SJCRH30 (cell line): Measurements from ENCODE around the gene CYGB. TPM values are rescaled to one million over a fixed set of nuclear protein-coding genes. Genes with fewer than 3 reads are reported as not detected.

Experiments used
- DNase-seq, 2 experiments: peaks; one replicate each; pipeline ENCODE4 v3.0.0-alpha.2; 2015 to 2020
- H3K27ac ChIP-seq: fragments of 250-450 bp; sonication (Bioruptor Pico); 2 replicates; pipeline ENCODE4 v1.5.1; 2020; ENCODE audit warnings: mild to moderate bottlenecking, moderate library complexity
- H3K27me3 ChIP-seq: fragments of 250-450 bp; sonication (Bioruptor Pico); 2 replicates; pipeline ENCODE4 v1.5.1; 2020; ENCODE audit warnings: mild to moderate bottlenecking, moderate library complexity
- H3K36me3 ChIP-seq: fragments of 250-450 bp; sonication (Bioruptor Pico); 2 replicates; pipeline ENCODE4 v1.5.1; 2020; ENCODE audit warnings: mild to moderate bottlenecking, moderate library complexity
- H3K4me1 ChIP-seq: fragments of 250-450 bp; sonication (Bioruptor Pico); 2 replicates; pipeline ENCODE4 v1.5.1; 2020; ENCODE audit warnings: mild to moderate bottlenecking, moderate library complexity
- H3K4me3 ChIP-seq: fragments of 250-450 bp; sonication (Bioruptor Pico); 2 replicates; pipeline ENCODE4 v1.5.1; 2020; ENCODE audit warnings: mild to moderate bottlenecking, moderate library complexity
- H3K9me3 ChIP-seq: fragments of 250-450 bp; sonication (Bioruptor Pico); replicated peaks from 2 replicates; pipeline ENCODE4 v1.5.1; 2020; ENCODE audit warnings: mild to moderate bottlenecking, moderate library complexity
- total RNA-seq: library from RNA; depleted of rRNA; stranded (reverse); fragments of >200 nt; shearing (Covaris generic); gene quantifications from 2 replicates; pipeline ENCODE4 v1.2.3, GENCODE V29; 2014

Gene CYGB
- total RNA-seq, 1 experiment from 2014 or later, result not detected

DNA sequence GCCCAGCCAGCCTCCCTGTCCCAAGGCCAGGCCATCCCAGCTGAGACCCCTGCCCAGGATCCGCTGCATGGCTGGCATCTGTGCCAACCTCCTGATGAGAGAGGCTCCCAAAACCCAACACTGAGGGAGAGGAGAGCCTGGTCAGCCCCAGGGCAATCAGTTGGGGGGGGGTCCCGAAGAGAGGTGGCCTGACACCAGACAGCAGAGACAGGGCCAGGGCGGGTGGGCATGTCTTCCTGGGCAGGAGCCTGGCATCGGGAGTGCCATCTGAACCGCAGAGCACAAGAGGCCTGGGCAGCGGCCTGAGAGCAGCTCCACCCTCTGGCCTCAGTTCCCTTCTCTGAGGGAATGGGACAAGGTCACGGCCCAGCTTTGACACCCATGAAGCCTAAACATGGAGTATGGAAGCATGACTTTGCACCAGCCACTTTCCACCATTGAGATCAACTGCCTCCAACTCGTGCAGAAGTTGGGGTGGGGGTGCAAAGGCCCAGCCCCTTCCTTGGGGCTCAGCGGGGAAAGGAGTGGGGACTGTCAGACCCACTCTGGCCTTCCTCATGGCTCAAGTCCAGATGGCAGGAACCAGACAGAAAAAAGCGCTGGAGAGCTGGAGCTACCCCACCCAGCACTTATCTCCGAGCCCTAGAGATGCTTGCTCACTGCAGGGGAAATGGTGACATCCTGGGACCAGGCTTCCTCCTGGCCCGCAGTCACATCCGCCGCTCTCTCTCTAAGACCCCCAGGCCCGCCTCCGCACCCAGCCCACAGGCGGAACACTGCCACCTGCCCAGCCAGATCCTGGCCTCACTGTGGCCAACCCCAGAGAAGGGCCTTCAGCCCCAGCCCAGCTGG is 46.0 kb downstream of the CYGB start:
- peaks cover 31% of the 10 kb centered on the region for H3K4me1 ChIP-seq
- H3K27ac ChIP-seq, result peak overlapping the region; percentile 64
- peak in 1 of 2 experiments; percentile 43 for DNase-seq

GRCh38 chr17:76490112-76490710 is 47.3 kb downstream of the CYGB start:
- Histone ChIP-seq H3K4me3 (no peak overlapping the region), H3K36me3 (no peaks in the 10 kb centered on the region), H3K9me3 (no peaks in the 10 kb centered on the region), H3K27ac (no peak overlapping the region), H3K27me3 (no peaks in the 10 kb centered on the region), H3K4me1 (peaks cover 31% of the 10 kb centered on the region)
- DNase-seq, result no peak

More for the DNA sequence above, 46.0 kb downstream of the CYGB start:
- H3K27me3 ChIP-seq, result no peaks in the 10 kb centered on the region
- H3K4me3 ChIP-seq, result no peak overlapping the region
- no peaks in the 10 kb centered on the region for H3K9me3 ChIP-seq
- H3K36me3 ChIP-seq, result no peaks in the 10 kb centered on the region

DNA sequence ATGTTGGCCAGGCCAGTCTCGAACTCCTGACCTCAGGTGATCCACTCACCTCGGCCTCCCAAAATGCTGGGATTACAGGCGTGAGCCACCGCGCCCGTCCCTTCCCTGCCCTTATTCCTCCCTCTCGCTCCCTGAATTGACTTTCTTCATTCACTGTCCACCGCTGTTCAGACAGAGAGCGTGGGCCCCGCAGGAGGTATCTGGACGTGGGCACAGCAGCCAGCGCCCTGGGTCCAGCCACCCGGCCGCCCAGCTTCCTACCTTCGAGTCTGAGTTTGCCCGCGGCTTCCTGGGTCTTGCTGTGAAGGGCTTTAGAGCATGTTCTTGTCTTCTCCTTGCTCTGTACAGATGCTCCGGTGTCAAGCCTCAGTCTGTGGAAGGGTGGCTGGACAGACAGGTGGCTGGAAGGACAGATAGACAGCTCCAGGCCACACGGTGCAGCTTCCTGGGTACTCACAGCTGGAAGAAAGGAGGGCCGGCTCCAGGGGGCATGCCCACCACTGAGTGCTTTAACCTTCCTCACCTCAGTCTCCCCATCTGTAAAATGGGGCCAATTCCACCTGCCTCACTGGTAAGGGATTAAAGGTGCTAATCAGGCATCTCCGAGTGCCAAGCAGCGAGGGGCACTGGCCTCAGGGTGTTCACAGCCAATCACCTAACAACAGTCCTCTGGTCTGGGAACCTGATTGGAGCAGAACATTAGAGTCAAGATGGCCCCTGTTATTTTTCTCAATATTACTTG is 49.9 kb downstream of the CYGB start:
- H3K27ac ChIP-seq, result no peak overlapping the region
- DNase-seq, result no peak
- peaks cover 16% of the 10 kb centered on the region for H3K4me1 ChIP-seq
- H3K27me3 ChIP-seq, result no peaks in the 10 kb centered on the region
- no peak overlapping the region for H3K4me3 ChIP-seq
- H3K36me3 ChIP-seq, result no peaks in the 10 kb centered on the region
- no peaks in the 10 kb centered on the region for H3K9me3 ChIP-seq

GRCh38 chr17:76485569-76485968 is 51.9 kb downstream of the CYGB start:
- H3K4me3 ChIP-seq, result 0 out of 2 replicates have a peak overlapping the region, but pooled peaks have one; percentile 5
- no peaks in the 10 kb centered on the region for H3K27me3 ChIP-seq
- peaks cover 7% of the 10 kb centered on the region; the same call in 1 of the 2 replicates for H3K4me1 ChIP-seq
- H3K36me3 ChIP-seq, result no peaks in the 10 kb centered on the region
- H3K27ac ChIP-seq, result no peak overlapping the region
- no peaks in the 10 kb centered on the region for H3K9me3 ChIP-seq
- DNase-seq, result peak; percentile 50 to 66

DNA sequence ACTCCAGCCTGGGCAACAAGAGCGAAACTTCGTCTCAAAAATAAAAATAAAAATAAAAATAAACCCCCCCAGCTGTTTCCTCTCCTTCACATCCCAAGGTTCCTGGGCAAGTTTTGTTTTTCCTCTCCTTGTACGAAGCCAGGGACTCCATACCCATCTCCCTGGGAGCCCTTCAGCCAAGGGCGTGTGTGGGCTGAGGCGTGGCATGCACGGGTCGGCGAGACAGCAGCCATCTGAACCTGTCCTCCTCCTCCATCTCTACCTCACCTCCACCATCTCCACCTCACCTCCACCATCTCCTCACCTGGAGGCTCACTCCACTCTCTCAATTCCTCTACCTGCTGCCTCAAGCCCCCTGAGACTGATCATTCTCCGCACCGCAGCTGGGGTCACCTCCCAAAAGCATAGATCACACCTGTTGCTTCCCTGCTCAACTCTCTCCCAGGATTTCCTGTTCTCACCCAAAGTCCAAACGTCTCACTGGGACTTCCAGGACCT is 53.2 kb downstream of the CYGB start:
- Histone ChIP-seq H3K4me1 (peaks cover 10% of the 10 kb centered on the region; the same call in 1 of the 2 replicates), H3K27ac (no peak overlapping the region), H3K36me3 (no peaks in the 10 kb centered on the region), H3K4me3 (no peak overlapping the region), H3K27me3 (no peaks in the 10 kb centered on the region), H3K9me3 (no peaks in the 10 kb centered on the region)
- DNase-seq, result no peak

GRCh38 chr17:76481071-76481655 is 56.3 kb downstream of the CYGB start:
- H3K27ac ChIP-seq, result peak overlapping the region; percentile 91
- H3K9me3 ChIP-seq, result no peaks in the 10 kb centered on the region
- no peaks in the 10 kb centered on the region for H3K27me3 ChIP-seq
- H3K4me3 ChIP-seq, result peak overlapping the region; percentile 59
- peaks cover 10% of the 10 kb centered on the region; the same call in 1 of the 2 replicates for H3K4me1 ChIP-seq
- H3K36me3 ChIP-seq, result no peaks in the 10 kb centered on the region
- DNase-seq, result peak; percentile 89 to 91

GRCh38 chr17:76480632-76481031 is 56.9 kb downstream of the CYGB start:
- Histone ChIP-seq H3K27ac (peak overlapping the region; percentile 91), H3K9me3 (no peaks in the 10 kb centered on the region), H3K27me3 (no peaks in the 10 kb centered on the region), H3K4me1 (peaks cover 10% of the 10 kb centered on the region; the same call in 1 of the 2 replicates), H3K4me3 (peak overlapping the region; percentile 59), H3K36me3 (no peaks in the 10 kb centered on the region)
- peak; percentile 89 to 92 for DNase-seq

GRCh38 chr17:76479515-76480060 is 57.9 kb downstream of the CYGB start:
- Histone ChIP-seq H3K9me3 (no peaks in the 10 kb centered on the region), H3K4me1 (peaks cover 10% of the 10 kb centered on the region; the same call in 1 of the 2 replicates), H3K27ac (no peak overlapping the region), H3K36me3 (no peaks in the 10 kb centered on the region), H3K4me3 (no peak overlapping the region), H3K27me3 (no peaks in the 10 kb centered on the region)
- DNase-seq, result no peak

DNA sequence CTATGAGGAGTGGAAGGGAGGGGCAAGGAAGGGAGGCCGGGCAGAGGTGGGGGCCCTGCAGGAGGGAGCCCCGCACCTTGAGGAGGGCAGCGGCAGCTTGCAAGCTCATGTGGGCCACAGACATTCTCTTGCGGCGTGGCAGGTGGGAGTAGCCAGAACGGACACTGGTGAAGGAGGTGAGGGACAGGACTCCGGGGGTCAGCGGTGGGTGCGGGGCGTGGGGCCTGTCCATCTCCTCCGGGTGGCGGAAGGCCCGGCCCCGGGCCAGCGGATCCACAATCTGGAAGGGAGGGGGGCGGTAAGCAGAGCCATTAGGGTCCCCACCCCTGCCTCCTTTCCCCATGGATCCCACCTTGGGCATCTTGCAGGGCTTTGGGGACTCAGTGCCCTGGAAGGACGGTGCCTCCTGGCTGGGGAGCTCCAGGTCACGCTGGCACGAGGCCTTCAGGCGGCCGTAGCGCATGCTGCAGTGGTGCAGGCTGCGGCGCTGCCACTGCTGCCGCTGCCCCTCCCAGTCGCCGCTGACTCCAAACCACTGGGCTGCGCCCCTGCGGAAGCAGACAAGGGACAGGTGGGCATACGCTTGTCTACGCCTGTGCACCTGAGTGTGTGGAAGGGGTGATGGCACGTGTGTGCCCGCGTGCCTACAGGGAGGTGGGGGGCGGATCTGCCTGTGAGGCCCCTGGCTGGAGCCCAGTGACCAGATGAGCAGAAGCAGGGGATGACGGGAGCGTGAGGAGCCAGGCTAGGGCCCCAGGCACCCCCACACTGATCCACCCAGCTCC is 58.6 kb downstream of the CYGB start:
- DNase-seq, result no peak
- no peaks in the 10 kb centered on the region for H3K36me3 ChIP-seq
- peaks cover 10% of the 10 kb centered on the region; the same call in 1 of the 2 replicates for H3K4me1 ChIP-seq
- H3K9me3 ChIP-seq, result no peaks in the 10 kb centered on the region
- no peaks in the 10 kb centered on the region for H3K27me3 ChIP-seq
- no peak overlapping the region for H3K4me3 ChIP-seq
- H3K27ac ChIP-seq, result no peak overlapping the region

DNA sequence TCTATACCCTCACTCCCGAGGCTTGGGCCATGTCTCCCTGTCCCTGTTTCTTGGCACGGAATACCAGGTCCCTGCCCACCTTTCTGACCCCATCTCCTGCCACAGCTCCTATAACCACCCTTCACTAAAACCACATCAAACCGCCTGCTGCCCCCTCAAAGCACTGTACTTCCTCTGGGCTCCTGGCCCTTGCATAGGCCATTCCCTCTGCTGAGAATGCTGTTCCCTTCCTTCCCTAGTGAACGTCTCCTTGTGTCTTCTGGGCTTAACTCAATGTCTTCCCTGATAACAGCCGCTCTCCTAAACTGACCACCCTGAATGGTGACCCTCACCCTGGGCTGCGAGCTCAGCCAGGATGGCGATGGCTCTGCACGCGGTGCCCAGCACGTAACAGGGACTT is 59.4 kb downstream of the CYGB start:
- Histone ChIP-seq H3K27ac (no peak overlapping the region), H3K36me3 (no peaks in the 10 kb centered on the region), H3K27me3 (no peaks in the 10 kb centered on the region), H3K4me3 (no peak overlapping the region), H3K4me1 (peaks cover 10% of the 10 kb centered on the region; the same call in 1 of the 2 replicates), H3K9me3 (no peaks in the 10 kb centered on the region)
- no peak for DNase-seq

DNA sequence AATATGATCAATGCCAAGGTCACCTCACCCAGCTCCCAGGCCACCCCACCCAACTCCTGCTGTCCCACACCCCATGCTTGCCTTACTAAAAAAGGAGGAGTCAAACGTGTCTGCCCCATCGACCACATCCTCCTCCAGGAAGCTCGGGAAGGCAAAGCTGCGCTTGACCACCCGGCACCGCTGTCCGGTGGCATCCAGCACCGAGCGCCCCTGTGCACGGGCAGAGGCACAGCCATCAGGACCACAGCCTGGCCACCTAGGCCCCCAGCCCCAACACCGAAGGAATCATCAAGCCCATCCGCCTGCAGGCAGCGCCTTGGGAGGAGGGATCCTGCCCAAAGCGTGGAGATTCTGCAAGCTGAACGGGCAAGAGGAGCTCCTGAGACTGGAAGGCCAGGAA is 59.9 kb downstream of the CYGB start:
- no peak for DNase-seq
- H3K27ac ChIP-seq, result no peak overlapping the region
- H3K9me3 ChIP-seq, result no peaks in the 10 kb centered on the region
- H3K27me3 ChIP-seq, result no peaks in the 10 kb centered on the region
- no peak overlapping the region for H3K4me3 ChIP-seq
- H3K36me3 ChIP-seq, result no peaks in the 10 kb centered on the region
- H3K4me1 ChIP-seq, result peaks cover 10% of the 10 kb centered on the region; the same call in 1 of the 2 replicates
